HS-27A (cell line): Measurements from ENCODE around the gene PIK3CD.

Experiments
- DNase-seq: peaks from one replicate; pipeline ENCODE4 v3.0.0-alpha.2; 2012; ENCODE audit warnings: low read depth, missing footprints

PIK3CD gene

GRCh38 chr1:9719978-9720722 is 68.6 kb downstream of the PIK3CD start:
- no peak for DNase-seq

DNA sequence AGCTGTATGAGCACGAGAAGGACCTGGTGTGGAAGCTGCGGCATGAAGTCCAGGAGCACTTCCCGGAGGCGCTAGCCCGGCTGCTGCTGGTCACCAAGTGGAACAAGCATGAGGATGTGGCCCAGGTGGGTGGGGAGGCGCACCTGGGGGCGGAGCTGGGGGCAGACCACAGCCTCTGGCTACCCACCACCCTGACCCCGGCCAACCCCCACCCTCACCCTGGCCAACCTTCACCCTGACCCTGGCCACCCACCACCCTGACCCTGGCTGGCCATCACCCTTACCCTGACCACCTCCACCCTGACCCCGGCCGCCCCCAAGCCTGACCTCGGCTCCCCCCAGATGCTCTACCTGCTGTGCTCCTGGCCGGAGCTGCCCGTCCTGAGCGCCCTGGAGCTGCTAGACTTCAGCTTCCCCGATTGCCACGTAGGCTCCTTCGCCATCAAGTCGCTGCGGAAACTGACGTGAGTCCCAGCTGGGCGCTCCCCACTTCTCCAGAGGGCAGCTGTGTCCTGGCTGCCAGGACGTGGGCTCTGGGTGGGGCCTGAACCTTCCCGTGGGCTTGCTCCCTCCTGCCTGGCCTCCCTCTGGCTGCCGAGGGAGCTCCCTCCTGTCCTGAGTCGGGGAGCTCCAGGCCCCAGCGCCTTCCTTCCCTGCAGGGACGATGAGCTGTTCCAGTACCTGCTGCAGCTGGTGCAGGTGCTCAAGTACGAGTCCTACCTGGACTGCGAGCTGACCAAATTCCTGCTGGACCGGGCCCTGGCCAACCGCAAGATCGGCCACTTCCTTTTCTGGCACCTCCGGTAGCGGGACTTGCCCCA is 69.5 kb downstream of the PIK3CD start:
- DNase-seq: no peak

DNA sequence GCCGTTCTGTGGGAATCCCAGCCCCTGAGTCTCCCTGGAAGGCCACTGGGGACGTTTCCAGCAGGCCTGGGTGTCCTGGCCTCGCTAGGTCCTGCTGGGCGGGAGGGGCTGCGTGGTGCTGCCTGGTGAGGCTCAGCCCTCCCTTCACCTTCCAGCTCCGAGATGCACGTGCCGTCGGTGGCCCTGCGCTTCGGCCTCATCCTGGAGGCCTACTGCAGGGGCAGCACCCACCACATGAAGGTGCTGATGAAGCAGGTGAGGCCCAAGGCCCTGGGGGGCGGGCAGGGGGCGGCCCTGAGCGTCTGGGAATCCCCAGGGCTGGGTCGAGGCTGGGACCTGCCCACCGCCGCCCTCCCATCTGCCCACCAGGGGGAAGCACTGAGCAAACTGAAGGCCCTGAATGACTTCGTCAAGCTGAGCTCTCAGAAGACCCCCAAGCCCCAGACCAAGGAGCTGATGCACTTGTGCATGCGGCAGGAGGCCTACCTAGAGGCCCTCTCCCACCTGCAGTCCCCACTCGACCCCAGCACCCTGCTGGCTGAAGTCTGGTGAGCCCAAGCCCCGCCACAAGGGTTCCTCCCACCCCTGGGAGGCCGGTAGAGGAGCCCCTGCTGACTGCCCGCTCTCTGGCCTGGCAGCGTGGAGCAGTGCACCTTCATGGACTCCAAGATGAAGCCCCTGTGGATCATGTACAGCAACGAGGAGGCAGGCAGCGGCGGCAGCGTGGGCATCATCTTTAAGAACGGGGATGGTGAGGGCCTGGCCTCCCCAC is 70.3 kb downstream of the PIK3CD start:
- no peak for DNase-seq

- no peak for DNase-seq
Measured at GRCh38 chr1:9722378-9722749, 70.8 kb downstream of the PIK3CD start.

DNA sequence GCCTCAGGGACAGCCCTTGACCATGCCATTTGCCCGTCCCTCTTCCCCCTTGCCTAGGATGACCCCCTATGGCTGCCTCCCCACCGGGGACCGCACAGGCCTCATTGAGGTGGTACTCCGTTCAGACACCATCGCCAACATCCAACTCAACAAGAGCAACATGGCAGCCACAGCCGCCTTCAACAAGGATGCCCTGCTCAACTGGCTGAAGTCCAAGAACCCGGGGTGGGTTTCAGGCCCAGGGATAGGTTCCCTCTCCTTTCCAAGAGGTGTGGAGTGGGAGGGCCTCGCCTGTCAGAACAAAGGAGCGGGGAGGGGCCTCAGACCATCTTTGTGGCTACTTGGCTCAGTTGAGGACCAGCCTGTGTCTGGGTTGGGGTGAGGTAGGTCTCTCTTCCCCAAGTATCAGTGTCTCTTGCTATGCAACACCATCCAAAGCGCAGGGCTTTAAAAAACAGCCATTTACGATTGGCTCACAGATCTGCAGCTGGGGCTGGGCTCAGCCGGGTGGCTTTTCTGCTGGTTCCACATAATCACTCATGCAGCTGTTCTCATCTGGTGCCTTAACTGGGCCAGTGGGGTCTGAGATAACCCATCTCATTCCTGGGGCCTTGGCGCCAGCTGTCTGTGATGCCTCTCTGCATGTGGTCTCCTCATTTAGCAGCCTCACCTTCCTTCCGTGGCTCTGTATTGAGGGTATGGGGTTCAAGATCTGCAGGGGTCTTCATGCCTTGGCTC is 71.7 kb downstream of the PIK3CD start:
- DNase-seq: no peak

DNA sequence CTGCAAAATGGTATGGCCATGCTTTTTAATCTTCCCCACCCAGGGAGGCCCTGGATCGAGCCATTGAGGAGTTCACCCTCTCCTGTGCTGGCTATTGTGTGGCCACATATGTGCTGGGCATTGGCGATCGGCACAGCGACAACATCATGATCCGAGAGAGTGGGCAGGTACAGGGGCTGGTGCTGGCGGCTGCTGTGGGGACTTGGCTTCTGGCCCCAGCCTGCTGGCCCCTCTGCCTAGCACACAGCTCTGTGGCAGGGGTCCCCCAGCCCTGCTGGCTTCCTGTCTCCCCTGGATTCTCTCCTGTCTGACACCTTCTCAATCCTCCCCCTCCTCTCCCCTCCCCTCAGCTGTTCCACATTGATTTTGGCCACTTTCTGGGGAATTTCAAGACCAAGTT is 72.4 kb downstream of the PIK3CD start:
- DNase-seq: no peak

DNA sequence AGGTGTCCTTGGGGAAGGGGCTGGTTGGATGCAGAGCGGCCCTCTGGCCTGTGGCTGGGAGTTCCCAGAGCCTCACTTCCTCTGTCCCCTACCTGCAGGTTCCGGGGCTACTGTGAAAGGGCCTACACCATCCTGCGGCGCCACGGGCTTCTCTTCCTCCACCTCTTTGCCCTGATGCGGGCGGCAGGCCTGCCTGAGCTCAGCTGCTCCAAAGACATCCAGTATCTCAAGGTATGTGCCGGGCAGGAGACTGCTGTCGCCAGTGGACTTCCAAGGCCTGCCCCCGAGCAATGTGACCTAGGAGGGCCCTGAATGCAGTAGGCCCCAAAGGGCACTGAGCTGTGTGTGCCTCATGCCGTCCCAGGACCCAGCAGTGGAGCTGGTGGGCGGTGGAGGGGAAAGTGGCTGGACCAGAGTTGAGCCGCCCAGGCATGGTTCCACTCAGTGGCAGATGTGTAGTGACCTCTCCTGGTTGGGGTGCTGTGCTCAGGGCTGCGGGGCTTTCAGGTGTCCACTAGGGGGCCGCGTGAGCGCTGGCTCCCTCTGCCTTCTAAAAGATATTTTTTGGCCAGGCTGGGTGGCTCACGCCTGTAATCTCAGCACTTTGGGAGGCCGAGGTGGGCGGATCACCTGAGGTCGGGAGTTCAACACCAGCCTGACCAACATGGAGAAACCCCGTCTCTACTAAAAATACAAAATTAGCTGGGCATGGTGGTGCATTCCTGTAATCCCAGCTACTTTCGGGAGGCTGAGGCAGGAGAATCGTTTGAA is 73.4 kb downstream of the PIK3CD start:
- no peak for DNase-seq

GRCh38 chr1:9726406-9726805 is 74.9 kb downstream of the PIK3CD start:
- no peak for DNase-seq

DNA sequence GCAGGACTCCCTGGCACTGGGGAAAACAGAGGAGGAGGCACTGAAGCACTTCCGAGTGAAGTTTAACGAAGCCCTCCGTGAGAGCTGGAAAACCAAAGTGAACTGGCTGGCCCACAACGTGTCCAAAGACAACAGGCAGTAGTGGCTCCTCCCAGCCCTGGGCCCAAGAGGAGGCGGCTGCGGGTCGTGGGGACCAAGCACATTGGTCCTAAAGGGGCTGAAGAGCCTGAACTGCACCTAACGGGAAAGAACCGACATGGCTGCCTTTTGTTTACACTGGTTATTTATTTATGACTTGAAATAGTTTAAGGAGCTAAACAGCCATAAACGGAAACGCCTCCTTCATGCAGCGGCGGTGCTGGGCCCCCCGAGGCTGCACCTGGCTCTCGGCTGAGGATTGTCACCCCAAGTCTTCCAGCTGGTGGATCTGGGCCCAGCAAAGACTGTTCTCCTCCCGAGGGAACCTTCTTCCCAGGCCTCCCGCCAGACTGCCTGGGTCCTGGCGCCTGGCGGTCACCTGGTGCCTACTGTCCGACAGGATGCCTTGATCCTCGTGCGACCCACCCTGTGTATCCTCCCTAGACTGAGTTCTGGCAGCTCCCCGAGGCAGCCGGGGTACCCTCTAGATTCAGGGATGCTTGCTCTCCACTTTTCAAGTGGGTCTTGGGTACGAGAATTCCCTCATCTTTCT is 75.5 kb downstream of the PIK3CD start:
- no peak for DNase-seq

DNA sequence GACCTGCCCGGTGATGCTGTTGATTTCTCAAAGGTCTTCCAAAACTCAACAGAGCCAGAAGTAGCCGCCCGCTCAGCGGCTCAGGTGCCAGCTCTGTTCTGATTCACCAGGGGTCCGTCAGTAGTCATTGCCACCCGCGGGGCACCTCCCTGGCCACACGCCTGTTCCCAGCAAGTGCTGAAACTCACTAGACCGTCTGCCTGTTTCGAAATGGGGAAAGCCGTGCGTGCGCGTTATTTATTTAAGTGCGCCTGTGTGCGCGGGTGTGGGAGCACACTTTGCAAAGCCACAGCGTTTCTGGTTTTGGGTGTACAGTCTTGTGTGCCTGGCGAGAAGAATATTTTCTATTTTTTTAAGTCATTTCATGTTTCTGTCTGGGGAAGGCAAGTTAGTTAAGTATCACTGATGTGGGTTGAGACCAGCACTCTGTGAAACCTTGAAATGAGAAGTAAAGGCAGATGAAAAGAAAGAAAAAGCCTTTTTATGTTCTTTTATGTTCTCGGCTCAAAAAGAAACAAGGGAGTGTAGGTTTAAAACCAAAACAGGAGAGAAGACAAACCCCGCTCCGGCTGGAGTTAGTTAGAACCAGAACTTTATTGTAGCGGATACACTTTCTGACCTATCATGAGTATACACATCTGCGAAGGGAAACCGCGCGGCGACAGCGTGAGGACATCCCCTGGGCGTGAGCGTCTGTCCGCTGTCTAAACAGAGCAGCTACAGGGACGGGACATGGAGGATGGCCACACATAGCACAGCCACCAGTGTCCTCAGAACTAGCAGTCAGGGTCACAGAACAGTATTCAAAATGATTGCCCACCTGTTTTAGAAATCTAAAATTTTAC is 77.1 kb downstream of the PIK3CD start:
- DNase-seq: no peak

DNA sequence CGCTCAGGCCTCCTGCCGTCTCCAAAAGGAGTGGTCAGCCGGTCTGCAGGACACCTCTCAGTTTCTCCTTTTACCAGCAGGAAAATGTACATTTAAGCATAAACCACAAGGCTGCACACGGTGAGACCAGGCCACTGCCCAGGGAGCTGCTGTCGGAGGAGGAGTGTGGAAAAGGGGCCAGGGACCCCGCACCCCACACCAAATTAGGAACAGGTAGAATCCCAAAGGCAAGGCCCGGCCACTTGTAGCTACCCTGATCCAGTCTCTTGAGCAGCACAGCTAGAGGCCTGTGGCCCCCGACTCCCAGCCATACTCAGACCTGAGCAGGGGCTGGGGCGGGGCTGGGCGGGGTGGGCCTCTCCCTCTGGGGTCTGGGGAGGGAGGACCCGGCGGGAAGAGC is 78.0 kb downstream of the PIK3CD start:
- no peak for DNase-seq

DNA sequence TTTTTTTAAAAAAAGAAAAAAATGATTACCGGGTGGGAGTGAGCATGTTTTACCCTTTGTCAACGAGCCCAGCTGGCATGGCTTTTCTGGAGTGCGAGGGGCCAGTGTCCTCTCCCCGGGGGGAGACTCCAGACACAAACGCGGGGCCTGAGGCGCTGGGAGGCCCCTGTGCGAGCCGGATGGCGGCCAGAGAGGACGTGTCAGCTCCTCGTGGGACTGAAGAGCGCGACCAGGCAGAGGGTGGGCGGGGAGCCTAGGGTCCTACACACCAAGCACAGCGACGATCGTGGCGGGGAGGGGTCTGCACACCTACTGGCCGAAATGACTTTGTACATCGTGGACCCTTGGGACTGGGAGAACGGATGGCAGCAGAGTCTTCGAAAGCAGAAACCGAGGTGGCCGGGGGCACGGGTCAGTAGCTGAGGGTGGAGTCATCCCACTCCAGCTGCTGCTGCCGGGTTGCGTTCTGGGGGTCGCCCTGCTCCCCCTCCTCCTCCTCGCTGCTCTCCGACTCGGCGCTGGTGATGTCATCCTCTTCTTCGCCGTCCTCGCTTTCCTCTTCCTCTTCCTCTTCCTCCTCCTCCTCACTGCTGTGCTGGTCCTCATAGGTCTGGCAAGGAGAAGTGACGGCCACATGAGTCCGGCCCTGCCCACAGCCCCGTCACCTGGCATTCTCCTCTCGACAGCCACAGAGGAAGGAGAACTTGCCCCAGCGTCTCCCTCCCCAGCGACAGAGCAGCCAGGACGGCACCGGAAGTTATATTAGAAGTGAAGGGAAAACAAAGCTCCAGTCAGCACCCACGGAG is 78.8 kb downstream of the PIK3CD start:
- DNase-seq: no peak

DNA sequence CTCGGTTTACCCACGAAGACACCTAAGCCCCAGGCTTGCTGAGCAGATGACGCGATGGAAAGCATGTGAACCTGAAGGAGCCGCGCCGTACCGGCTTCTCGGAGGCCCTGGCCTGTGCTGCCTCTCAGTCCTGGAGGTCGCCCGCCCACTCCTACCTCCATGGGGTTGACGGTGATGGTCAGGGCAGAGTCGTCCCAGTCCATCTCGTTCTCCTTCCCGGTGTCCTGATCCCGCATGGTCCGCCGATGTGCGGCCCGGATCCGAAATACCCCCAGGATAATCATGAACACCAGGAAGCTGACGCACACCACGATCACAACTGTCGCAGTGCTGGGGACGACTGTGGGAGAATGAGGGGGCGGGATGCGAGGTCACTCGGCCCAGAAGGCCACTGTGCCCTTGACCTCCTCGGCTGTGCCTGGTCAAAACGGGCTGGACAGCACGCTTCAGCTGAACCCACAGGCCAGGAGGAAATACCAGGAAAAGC is 79.6 kb downstream of the PIK3CD start:
- no peak for DNase-seq

DNA sequence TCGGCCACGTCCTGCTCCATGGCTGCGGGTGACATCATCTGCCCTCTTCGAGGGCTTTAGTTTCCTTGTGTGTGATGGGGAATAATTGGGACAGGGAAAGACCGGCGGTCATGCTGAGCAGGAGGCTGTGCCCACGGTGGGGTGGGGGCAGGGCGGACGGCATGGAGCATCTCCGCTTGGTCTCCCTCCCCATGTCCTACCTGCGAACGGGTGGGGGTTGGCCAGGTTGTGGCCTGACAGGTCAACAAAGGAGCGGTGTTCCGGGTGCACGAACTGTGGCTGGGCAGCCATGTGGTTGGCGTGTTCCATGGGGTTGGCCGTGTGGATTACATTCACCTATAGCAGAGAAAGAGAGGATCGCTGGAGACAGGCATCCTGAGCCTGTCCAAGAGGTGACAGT is 80.0 kb downstream of the PIK3CD start:
- DNase-seq: no peak

GRCh38 chr1:9732123-9732971 is 80.8 kb downstream of the PIK3CD start:
- no peak for DNase-seq

GRCh38 chr1:9733160-9733789 is 81.7 kb downstream of the PIK3CD start:
- DNase-seq: no peak

- DNase-seq: no peak
Measured at GRCh38 chr1:9735800-9736199, 84.3 kb downstream of the PIK3CD start.
